Muscle of back (tissue), 11 donors: ENCODE data around the gene RORB. TPM values are rescaled to one million over a fixed set of nuclear protein-coding genes. Genes with fewer than 3 reads are reported as not detected.

ENCODE experiments used
- DNase-seq, 3 donors: peaks; one replicate each; pipeline versions ENCODE4 v3.0.0 to v3.0.0-alpha.2; 2013
- polyA plus RNA-seq, 10 donors: library from polyadenylated mRNA; unstranded; fragments of 120-200 nt; gene quantifications; one replicate each; pipeline ENCODE4 v1.2.1, GENCODE V29; 2013; ENCODE audit not compliant: insufficient read length in 10 of 10

RORB gene
- polyA plus RNA-seq, 10 donors: 0.05 to 0.34 (median 0.11) TPM

GRCh38 chr9:74598874-74599273 is 101.7 kb downstream of the RORB start:
- DNase-seq: no peak

- no peak for DNase-seq
These were observed 112.7 kb downstream of the RORB start for GRCh38 chr9:74609671-74610405.

GRCh38 chr9:74610523-74611061 is 113.5 kb downstream of the RORB start:
- DNase-seq: no peak

- DNase-seq: no peak
These were observed 133.1 kb downstream of the RORB start for GRCh38 chr9:74630228-74630627.

- DNase-seq: no peak
These were observed 142.0 kb downstream of the RORB start for GRCh38 chr9:74639112-74639511.

GRCh38 chr9:74642376-74642775 is 145.2 kb downstream of the RORB start:
- DNase-seq: no peak

- no peak for DNase-seq
These were observed 146.3 kb downstream of the RORB start for GRCh38 chr9:74643303-74643923.

- no peak for DNase-seq
These were observed 146.9 kb downstream of the RORB start for GRCh38 chr9:74644023-74644422.

- DNase-seq: peak in 2 of 3 donors; percentile 2 to 20
These were observed 148.0 kb downstream of the RORB start for GRCh38 chr9:74645007-74645639.

GRCh38 chr9:74653410-74654080 is 156.4 kb downstream of the RORB start:
- DNase-seq: no peak

GRCh38 chr9:74662674-74663073 is 165.5 kb downstream of the RORB start:
- no peak for DNase-seq

- no peak for DNase-seq
These were observed 166.3 kb downstream of the RORB start for GRCh38 chr9:74663439-74663838.

GRCh38 chr9:74666625-74667316 is 169.6 kb downstream of the RORB start:
- no peak for DNase-seq

GRCh38 chr9:74672237-74672636 is 175.1 kb downstream of the RORB start:
- DNase-seq: no peak

- no peak for DNase-seq
These were observed 176.9 kb downstream of the RORB start for GRCh38 chr9:74674077-74674476.

- no peak for DNase-seq
These were observed 184.8 kb downstream of the RORB start for GRCh38 chr9:74681906-74682305.

- no peak for DNase-seq
These were observed 186.2 kb downstream of the RORB start for GRCh38 chr9:74683322-74683721.

GRCh38 chr9:74691058-74691457 is 193.9 kb downstream of the RORB start:
- no peak for DNase-seq

- no peak for DNase-seq
These were observed 199.4 kb downstream of the RORB start for GRCh38 chr9:74696520-74696919.

GRCh38 chr9:74697535-74697934 is 200.4 kb downstream of the RORB start:
- DNase-seq: no peak

GRCh38 chr9:74711341-74711740 is 214.2 kb downstream of the RORB start:
- DNase-seq: no peak

- no peak for DNase-seq
These were observed 221.6 kb downstream of the RORB start for GRCh38 chr9:74718709-74719108.
